Left ventricle myocardium inferior (tissue), 1 donor: ENCODE data around the gene FMR1. TPM values are rescaled to one million over a fixed set of nuclear protein-coding genes. Genes with fewer than 3 reads are reported as not detected.

Experiments
- DNase-seq: peaks from one replicate; pipeline ENCODE4 v3.0.0-alpha.2; 2020
- H3K27ac ChIP-seq: fragments of 200-600 bp; replicated peaks from 2 replicates; pipeline ENCODE4 v1.8.0; 2021
- H3K27me3 ChIP-seq: fragments of 200-600 bp; 2 replicates; pipeline ENCODE4 v1.8.0; 2021; ENCODE audit warnings: low read depth
- H3K36me3 ChIP-seq: fragments of 200-600 bp; 2 replicates; pipeline ENCODE4 v1.8.0; 2021
- H3K4me1 ChIP-seq: fragments of 200-600 bp; 2 replicates; pipeline ENCODE4 v1.8.0; 2021
- H3K4me3 ChIP-seq: fragments of 200-600 bp; 2 replicates; pipeline ENCODE4 v1.8.0; 2021; ENCODE audit warnings: mild to moderate bottlenecking, moderate library complexity
- H3K9me3 ChIP-seq: fragments of 200-600 bp; replicated peaks from 2 replicates; pipeline ENCODE4 v1.8.0; 2021
- intact Hi-C: fragments of 100-400 bp; cut with micrococcal nuclease; formaldehyde crosslinking; loops from one replicate; pipeline ENCODE4 v1.11.0; 2022
- total RNA-seq: library from RNA; stranded (reverse); fragmentation: NEBNext Ultra II Directional; extraction: Animal tissue kit (Norgen Biotek cat#: 25700); gene quantifications from one replicate; pipeline ENCODE4 v1.2.1, GENCODE V29; 2021
- TF ChIP-seq, protein P1 (sequence below): fragments of 200-600 bp; IDR thresholded peaks from 2 replicates; pipeline ENCODE4 v1.8.0; 2021; ENCODE audit warnings: antibody characterized with exemption, mild to moderate bottlenecking, borderline replicate concordance
- donor health status: DM: no; HTN: yes; CAD: no; lungs with severe emphysema.

The FMR1 gene
- total RNA-seq, 1 donor from 2014 or later = 24.3 TPM

DNA sequence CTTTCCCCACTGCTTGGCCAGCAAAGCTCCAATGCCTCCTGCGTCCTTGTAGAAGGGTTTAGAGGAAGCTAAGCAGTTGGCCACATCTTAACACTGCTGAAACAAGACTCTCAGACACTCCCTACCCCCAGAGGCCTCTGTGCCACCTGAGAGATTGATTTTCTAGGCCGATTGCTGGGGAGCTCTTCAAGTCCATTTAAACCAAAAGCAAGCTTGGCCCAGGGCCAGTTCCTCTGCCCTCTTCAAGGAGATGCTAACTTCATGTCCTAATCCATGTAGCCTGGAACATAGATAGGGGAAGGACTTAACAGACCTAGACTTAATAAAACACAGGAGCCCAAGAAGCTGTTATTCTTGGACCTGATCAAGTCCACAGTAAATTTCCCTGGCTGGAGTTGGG is 42.3 kb downstream of the FMR1 start:
- TF ChIP-seq, protein P1, sequence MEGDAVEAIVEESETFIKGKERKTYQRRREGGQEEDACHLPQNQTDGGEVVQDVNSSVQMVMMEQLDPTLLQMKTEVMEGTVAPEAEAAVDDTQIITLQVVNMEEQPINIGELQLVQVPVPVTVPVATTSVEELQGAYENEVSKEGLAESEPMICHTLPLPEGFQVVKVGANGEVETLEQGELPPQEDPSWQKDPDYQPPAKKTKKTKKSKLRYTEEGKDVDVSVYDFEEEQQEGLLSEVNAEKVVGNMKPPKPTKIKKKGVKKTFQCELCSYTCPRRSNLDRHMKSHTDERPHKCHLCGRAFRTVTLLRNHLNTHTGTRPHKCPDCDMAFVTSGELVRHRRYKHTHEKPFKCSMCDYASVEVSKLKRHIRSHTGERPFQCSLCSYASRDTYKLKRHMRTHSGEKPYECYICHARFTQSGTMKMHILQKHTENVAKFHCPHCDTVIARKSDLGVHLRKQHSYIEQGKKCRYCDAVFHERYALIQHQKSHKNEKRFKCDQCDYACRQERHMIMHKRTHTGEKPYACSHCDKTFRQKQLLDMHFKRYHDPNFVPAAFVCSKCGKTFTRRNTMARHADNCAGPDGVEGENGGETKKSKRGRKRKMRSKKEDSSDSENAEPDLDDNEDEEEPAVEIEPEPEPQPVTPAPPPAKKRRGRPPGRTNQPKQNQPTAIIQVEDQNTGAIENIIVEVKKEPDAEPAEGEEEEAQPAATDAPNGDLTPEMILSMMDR = no peak
- Histone ChIP-seq H3K27me3 (no peaks in the 10 kb centered on the region), H3K4me1 (no peaks in the 10 kb centered on the region), H3K36me3 (peaks cover 1% of the 10 kb centered on the region), H3K27ac (no peak overlapping the region), H3K9me3 (no peaks in the 10 kb centered on the region), H3K4me3 (no peak overlapping the region)
- DNase-seq = peak; percentile 14
- intact Hi-C loops = no loop called here

DNA sequence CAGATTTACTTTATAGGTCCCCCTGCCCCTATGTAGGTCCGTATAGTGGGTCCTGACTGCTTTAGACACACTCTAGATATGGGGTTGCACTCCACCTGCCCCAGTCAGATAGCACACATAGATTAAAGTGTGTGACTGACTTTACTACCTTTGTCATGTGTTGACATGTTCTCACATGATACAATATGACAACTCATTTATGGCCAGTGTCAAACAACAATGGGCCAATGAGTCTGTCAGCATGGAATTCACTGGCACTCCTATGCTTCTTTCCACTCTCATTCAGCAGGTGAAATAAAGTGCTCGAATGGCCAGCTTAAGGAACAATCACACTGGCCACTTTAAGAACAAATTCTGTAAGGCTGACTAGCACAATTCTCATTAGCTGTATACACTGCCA is 45.6 kb downstream of the FMR1 start:
- no peaks in the 10 kb centered on the region for H3K4me1 ChIP-seq

DNA sequence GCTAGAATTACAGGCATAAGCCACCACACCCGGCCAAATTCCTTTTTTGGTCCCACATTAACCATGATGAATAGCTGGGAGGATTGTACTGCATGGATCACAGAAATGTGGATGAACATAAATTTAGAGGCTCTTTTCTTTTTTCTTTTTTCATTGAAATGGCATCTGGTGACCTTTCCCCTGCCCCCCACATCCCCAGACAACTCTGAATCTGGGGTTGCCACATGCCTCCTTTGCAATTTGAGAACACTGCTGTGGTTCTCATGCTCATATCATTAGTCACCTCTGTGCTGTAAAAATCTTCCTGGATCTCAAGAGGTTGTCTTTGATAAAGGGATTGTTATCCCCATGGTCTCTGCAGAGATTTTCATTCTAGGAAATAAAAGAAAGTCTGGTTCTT is 46.6 kb downstream of the FMR1 start:
- TF ChIP-seq, protein P1 = no peak
- intact Hi-C loops = no loop called here
- H3K36me3 ChIP-seq = no peaks in the 10 kb centered on the region
- no peaks in the 10 kb centered on the region for H3K9me3 ChIP-seq
- no peak for DNase-seq
- H3K27ac ChIP-seq = no peak overlapping the region
- H3K4me1 ChIP-seq = no peaks in the 10 kb centered on the region
- no peak overlapping the region for H3K4me3 ChIP-seq
- no peaks in the 10 kb centered on the region for H3K27me3 ChIP-seq

More for the DNA sequence above, 45.6 kb downstream of the FMR1 start:
- TF ChIP-seq, protein P1 = no peak
- no peak for DNase-seq
- Histone ChIP-seq H3K4me3 (no peak overlapping the region), H3K27ac (no peak overlapping the region), H3K27me3 (no peaks in the 10 kb centered on the region), H3K36me3 (no peaks in the 10 kb centered on the region), H3K9me3 (no peaks in the 10 kb centered on the region)
- intact Hi-C loops = no loop called here

DNA sequence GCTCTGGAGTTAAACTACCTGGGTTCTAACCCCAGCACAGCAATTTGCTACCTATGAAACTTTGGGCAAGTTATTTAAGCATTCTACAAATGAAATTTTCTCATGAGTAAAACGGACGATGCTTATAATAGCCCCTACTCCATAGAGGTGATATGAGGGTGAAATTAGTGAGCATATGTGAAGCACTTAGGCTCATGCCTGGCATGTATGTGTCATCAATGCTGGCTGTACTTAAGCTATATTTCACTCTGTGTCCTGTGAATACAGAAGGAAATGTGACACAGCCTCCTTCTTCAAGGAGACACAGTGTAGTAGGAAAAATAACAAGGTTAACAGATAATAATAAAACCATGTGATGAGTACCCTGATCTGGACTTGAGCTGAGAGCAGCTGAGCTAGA is 49.0 kb downstream of the FMR1 start:
- no peaks in the 10 kb centered on the region for H3K4me1 ChIP-seq
- intact Hi-C loops = no loop called here
- H3K9me3 ChIP-seq = no peaks in the 10 kb centered on the region
- H3K27ac ChIP-seq = no peak overlapping the region
- H3K27me3 ChIP-seq = no peaks in the 10 kb centered on the region
- H3K36me3 ChIP-seq = no peaks in the 10 kb centered on the region
- no peak overlapping the region for H3K4me3 ChIP-seq
- TF ChIP-seq, protein P1 = no peak
- DNase-seq = no peak

DNA sequence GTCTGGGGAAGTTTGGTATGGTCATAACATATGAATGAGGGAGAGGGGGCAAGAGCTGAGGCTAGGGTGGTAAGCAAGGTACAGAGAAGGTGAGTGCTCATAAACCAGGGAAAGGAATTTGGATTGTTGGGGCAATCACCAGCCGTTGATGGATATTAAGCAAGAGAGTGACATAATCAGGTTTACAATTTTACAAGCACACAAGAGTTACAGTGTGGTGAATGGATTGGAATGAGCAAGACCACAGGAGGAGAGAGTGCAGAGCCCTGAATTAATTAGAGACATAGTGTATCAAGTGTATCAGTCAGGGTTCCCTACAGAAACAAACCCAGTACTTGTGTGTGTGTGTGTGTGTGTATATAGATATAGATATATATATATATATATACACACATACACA is 50.8 kb downstream of the FMR1 start:
- Histone ChIP-seq H3K9me3 (no peaks in the 10 kb centered on the region), H3K27ac (no peak overlapping the region)

More for the DNA sequence above, 50.8 kb downstream of the FMR1 start:
- Histone ChIP-seq H3K27me3 (no peaks in the 10 kb centered on the region), H3K4me1 (no peaks in the 10 kb centered on the region), H3K4me3 (no peak overlapping the region), H3K36me3 (no peaks in the 10 kb centered on the region)
- no peak for DNase-seq
- TF ChIP-seq, protein P1 = no peak
- intact Hi-C loops = no loop called here
